Activated CD4-positive, CD25-positive, alpha-beta regulatory T cell (primary cell): ENCODE results near the gene DDIT3.
A peak's percentile ranks its signal among the peaks of the same experiment; 100 is the strongest.
"Not testable (repeated sequence)": the region's sequence is repeated elsewhere in the genome, so short reads cannot be mapped to it uniquely, and the experiment has no call there.

Experiments
- DNase-seq, 4 experiments: peaks; one replicate each; lab custom pipeline; 2025; lab: John Stamatoyannopoulos, UW

DDIT3 gene, protein sequence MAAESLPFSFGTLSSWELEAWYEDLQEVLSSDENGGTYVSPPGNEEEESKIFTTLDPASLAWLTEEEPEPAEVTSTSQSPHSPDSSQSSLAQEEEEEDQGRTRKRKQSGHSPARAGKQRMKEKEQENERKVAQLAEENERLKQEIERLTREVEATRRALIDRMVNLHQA

DNA sequence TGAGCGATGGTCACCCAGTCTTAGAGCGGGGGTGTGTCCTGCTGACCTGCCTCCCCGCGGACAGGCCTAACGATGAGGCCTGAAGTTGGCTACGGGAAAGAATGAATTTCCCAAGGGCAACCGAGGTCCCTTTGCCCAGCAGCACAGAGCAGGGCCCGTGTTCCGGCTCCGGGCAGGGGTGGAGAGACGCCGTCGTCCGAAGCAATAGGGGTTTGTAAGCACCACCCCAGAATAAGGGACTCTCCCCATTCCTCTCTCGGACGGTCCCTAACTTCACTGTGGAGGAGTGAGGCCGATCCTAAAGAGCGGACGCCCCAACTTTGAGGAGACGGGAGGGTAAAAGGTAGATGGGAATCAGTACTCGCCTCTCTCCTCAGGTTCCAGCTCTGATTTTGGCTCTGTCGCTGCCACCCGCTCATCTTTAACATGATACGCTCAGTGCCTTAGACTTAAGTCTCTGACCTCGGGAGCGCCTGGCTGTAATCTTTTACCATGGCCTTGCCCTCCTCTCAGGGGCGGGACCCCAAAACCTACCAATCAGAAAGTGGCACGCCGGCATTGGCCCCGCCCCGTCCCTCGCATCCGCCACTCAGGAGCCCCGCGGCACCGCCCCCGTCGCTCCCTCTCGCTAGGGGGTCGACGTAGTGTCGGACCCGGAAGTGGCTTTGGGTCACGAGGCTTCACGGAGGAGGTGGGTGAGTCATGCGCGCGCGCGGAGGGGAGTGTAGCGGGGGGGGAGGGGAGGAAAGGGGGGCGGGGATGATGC, at the start of gene DDIT3:
Gene DDIT3, minus strand, starts transcription at position 462 of the 766 bp plus-strand sequence. CDS start 3,108 bp downstream, outside the sequence.
- peak; percentile 99 to 100 (median 99) for DNase-seq

DNA sequence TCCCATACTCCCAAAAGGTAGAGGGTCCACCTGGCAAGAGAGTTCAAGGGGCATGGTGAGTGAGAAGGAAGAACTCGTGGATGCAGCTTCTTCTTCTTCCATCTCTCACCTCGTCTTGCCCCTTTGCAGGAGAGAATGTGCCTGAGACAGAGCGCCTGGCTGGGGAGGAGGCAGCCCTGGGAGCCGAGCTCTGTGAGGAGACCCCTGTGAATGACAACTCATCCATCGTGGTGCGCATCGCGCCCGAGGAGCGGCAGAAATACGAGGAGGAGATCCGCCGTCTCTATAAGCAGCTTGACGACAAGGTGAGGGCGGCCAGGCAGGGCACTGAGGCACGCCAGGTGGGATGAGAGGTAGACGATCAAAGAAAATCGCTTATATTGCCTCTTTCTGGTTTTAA, 49.5 kb upstream of the DDIT3 start:
- no peak for DNase-seq

DNA sequence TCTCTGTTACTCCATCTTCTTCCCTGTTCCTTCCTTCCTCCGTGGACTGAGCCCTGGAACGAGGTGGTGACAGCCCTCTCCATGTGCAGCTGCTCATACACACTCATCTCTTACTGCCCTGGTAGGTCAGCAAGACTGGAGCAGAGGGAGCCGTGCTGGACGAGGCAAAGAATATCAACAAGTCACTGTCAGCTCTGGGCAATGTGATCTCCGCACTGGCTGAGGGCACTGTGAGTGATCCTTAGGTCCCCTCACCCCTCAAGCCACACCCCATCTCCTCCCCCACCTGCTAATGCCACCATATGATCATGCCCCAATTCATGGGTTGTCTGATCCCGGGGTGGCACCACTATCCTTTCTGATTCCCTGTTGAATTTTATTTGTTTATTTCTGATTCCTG, 48.5 kb upstream of the DDIT3 start:
- no peak for DNase-seq

DNA sequence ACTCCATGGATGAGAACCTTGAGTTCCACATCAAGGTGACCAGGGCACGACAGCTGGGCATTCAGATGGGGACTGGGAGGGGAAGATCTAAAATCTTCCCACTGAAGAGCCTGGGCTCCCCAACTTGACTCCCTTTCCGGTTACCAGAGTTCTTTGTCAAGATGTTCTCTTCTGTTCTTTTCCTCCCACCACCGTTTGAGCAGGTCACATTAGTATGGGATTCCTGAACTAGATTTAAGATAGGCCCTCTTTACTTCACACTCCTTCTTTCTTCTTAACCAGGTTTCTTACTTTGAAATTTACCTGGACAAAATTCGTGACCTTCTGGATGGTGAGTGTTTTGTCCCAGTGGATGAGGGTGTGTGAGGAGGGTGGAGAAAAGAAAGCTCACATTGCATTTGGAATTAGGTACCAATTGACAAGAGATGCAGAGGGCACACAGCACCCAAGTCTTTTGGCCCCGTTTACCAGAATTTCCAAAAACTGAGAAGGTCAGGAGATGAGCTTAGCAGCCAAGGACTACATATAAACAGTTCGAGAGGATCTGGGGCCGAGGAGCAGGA, 43.9 kb upstream of the DDIT3 start:
- no peak for DNase-seq

DNA sequence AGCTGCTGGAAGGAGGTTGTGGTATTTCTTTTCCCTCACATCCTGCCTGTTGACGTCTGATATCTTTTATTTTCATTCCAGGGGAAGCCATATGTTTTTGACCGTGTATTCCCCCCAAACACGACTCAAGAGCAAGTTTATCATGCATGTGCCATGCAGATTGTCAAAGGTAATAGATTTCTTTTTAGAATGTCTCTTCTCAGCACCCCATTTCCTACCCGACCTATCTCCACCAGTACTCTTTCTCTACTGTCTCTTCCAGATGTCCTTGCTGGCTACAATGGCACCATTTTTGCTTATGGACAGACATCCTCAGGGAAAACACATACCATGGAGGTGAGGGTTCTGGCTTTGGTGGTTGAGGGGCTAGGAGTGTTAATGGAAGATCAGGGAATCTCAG, 43.0 kb upstream of the DDIT3 start:
- DNase-seq: no peak

DNA sequence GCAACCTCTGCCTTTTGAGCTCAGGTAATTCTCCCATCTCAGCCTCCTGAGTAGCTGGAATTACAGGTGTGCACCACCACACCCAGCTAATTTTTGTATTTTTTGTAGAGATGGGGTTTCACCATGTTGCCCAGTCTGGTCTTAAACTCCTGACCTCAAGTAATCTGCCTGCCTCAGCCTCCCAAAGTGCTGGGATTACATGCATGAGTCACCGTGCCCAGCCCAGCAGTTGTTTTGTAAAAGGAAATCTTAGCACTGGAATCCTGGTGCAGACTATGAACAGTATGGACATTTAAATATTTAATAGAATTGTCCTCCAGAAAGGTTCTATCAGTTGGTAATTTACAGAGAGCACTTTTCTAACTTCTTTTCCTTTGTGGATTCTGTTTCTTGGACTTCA, 40.8 kb upstream of the DDIT3 start:
- not testable (repeated sequence) for DNase-seq

DNA sequence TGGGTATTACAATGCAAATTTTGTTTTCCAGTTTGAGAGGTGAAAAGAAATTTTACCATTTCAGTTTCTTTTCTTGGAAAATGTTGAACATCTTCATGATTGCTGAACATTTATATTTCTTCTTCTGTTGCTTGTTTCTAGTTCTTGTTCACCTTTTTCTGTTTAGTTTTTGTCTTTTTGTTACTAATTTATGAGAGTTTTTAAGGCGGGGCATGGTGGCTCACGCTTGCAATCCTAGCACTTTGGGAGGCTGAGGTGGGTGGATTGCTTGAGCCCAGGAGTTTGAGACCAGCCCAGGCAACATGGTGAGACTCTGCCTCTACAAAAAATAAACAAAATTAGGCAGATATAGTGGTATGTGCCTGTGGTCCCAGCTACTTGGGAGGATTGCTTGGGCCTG, 40.2 kb upstream of the DDIT3 start:
- no peak for DNase-seq

DNA sequence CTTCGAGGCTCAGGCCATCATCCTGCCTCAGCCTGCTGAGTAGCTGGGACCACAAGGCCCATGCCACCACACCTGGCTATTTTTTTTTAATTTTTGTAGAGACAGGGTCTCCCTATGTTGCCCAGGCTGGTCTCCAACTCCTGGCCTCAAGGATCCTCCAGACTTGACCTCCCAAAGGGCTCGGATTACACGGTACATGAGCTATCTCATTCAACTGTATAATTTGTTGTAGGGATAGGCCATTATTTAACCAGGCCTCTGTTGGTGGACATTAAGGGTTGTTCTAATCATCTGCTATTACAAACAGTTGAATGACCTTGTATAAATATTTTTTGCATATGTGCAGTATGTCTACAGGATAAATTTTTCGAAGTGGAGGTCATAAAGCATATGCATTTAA, 38.5 kb upstream of the DDIT3 start:
- no peak for DNase-seq

DNA sequence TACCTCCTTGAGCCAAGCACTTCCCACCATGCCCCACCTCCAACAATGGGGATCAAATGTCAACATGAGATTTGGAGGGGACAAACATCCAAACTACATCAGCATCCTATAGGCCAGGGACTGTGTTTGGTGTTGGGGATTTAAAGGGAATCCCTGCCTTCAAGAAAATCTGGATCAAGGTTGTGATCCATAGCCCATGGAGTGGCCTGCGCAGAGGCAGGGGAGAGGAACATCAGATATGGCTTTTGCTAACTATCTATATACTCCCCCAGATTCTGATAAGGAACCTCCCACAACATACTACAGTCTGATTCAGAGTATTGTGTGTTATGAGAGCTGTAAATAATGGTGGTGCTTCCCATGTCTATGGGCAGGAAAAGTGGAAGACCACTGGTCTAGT, 34.6 kb upstream of the DDIT3 start:
- DNase-seq: no peak

DNA sequence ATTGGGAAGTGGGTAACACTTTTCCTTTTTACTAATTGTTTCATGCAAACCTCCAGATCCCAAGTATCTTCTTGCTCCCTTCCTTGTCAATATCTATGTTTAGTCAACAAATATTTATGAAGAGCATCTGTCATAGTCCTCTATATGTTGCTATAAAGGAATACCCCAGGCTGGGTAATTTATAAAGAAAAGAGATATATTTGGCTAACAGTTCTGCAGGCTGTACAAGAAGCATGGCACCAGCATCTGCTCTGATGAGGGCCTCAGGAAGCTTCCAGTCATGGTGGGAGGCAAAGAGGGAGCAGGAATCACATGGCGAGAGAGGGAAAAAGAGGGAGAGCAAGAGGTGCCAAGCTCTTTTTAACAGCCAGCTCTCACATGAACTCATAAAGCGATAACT, 34.1 kb upstream of the DDIT3 start:
- DNase-seq: no peak

DNA sequence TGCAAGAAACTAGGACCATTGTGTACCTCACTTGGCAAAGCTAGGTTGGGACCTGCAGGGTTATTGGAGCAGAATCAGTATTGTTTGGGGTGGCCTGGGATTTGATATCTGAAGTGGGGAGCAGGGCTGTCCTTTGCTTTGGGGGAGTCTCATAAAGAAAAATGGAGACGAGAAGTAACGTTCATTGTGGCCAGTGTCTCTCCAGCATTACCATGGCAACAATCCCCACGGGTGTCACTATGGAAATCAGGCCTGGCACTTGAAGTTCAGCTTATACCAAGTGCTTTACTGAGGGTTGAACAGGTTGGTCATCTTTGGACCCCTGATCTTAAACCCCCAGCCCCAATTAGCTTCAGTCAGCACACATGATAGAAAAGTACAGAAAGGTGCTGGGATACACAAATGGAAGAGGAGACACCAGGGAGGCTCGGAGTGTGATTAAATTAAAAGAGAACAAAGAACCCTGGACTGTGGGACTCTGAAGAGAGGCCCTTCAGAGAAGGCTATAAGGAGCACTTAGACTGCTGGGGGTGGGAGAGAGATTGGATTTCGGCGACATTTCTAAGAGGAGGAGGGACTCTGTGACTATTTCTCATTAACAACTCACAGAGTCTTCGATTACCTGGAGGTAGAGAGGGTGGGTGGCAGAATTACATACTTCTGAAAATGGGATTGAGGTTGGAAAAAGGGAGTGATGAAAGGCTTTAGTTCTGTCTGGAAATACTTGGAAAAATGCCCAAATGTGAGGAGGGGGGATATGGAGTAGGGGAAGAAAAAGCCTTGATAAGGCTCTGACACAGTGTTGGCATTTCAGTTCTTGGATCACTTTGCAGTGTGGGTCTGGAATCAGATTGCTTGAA, 33.3 kb upstream of the DDIT3 start:
- no peak for DNase-seq

DNA sequence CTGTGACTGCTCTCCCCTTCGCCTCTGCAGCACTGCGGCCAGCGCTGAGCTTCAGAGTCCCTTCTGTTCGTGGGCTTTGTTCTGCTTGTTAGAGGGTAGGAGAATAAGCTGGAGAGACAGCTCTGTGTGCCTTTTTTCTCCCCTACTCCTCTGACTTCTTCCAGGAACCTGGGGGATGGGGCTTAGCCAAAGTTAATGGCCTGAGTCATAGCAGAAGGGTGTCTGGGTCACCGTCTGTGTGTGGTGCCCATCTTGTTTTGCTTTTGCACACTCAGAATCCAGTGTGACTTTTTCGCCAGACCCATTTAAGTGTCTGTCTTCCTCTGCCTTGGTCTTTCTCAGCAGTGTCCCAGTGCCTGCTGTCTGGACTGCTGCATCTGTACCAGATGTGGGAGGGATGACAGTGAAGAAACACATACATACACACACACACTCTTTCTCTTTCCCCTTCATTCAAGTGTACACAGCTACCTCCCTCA, 32.6 kb upstream of the DDIT3 start:
- DNase-seq: no peak

DNA sequence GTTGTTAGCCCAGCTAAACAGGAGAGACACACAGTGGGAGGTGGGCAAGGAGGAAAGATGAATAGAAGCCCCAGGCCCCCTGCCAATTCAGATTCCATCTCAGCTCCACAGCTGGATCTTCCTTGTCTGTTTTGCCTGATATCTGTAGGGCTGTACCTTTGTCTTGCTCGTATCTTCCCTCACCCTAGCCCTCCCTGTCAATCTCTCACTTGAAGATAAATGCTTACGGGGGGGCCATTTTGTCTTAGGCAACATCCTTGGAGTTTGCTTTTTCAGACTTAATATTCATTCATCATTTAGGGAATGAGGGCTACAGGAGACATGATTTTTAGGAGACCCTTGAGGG, 32.0 kb upstream of the DDIT3 start:
- no peak for DNase-seq

DNA sequence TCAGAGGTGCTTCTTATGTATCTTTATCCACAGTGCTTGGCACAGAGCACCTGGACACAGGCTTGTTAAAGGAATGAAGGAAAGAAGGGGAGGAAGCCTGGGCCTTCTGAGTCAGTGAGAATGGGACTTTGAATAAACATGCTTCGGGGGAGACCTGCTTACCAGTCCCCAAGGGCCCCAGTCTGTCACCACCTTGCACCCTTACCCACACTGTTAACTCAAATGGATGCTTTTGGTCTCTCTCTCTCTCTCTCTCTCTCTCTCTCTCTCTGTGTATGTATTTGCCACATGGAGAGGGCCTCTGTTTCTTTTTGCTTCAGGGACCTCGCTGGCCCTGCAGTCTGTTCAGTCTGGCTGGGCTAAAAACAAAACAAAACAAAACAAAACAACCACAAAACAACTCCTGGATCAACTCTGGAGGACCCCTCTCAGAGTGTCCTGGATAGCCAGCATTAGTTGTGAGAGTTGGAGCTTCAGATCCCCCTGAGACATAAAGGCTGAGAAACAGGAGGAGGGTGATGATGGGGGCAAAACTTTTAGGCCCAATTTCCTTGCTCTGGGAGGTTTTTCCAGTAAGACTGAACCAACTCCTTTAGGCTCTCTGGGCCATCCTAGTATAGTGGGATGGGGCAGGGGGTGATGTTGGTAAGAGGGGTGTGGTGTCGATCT, 31.5 kb upstream of the DDIT3 start:
- no peak for DNase-seq

DNA sequence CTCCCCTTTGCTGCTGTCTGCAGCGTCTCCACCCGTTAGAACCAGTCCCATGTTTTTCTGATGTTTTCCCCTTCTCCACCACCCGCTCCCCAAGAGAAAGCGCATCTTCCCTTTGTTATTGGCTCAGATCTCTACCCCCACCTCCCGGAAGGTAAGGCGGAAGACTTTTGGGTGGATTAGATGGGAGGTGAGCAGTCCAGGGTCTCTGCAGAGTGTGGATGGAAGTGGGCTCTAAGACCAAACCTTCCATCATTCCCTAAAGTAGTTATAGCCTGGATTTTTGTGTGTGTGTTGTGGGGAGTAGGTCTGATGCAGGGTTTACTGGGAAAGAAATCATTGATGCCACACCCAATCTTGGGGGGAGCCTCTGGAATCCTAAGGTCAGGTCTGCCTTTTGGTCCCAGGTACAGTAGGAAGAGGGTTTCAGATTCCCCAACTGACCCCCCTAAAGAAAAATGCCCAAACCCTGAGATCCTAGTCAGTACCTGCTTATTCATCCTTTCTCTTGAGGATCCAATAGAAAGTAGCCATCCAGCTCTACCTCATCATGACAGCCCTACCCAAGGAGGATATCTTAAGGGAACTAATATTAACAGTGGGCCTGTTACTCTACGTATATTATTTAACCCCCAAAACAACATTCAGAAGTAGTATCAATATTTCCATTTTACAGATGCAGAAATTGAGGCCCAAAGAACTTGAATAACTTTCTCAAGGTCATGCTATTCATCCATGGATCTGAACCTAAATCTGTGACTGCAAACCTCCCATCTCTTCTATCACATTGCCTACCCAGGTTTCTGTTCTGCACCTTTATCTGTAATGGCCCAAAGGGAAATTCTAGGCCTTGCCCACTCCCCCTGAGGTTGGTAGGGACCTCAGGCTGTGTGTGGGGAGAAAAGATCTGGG, 30.6 kb upstream of the DDIT3 start:
- DNase-seq: no peak

DNA sequence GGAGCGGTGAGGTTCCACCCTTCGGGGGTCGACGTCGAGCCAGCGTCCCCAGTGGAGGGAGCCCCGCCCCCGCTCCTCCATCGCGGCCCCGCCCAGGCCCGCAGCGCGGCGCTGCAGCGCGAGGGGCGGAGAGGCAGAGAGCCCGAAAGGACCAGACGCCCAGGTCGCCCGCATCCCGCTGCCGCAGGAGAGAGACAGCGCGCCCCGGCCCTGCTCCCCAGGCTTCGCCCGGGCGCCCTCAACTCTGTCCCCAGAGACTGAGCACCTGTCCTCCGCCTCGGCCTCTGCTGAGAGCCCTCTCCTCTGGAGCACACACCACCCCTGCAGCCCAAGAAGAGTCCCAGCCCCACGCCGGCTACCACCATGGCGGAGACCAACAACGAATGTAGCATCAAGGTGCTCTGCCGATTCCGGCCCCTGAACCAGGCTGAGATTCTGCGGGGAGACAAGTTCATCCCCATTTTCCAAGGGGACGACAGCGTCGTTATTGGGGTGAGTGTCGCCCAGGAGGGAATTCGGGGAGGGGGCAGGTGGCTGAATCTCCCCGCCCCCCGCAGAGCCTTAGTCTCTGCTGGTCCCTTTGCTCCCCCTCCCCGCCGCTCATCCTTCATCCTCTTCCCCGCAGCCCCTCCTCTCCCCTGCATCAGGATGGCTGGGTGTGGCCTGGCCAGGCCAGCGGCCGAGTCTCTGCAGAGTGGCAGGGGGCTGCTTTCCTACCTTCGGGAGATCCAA, 29.8 kb upstream of the DDIT3 start, which contains the start of gene KIF5A:
Gene KIF5A, plus strand, starts transcription at position 136 of the 732 bp plus-strand sequence. Its CDS starts 228 bp downstream, at position 364.
- DNase-seq: peak; percentile 14 to 32 (median 27)

DNA sequence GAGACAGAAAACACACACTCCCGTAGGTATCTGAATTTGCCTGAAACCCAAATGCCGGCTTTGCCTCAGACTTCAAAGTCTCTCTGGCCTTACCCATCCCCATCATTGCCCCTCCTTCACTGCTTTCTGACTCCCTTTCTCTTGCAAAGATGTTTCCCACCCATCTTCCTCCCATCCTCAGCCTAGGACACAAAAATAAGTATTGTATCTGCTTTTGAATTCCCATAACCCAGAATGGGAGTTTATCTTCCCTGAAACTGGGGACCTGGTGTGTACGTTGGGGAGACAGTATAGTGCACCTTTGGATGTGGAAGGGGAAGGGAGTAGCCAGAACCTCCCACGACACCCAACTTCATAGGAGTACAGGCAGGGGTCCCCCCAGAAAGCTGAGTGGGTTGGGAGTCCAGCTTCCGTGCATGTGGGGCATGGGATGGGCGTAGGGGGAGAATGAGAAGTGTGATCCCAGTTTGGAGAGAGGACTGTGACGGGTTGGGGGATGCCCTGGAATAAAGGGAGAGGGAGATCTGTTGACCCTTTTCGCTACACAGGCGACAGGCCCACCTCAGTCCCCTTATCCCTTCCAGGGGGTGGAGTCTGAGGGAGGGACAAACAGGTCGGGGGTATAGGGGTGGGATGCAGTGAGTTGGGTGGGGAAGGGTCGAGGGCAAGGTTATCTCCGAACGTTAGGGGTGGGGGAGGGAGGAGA, 29.0 kb upstream of the DDIT3 start:
- DNase-seq: no peak

DNA sequence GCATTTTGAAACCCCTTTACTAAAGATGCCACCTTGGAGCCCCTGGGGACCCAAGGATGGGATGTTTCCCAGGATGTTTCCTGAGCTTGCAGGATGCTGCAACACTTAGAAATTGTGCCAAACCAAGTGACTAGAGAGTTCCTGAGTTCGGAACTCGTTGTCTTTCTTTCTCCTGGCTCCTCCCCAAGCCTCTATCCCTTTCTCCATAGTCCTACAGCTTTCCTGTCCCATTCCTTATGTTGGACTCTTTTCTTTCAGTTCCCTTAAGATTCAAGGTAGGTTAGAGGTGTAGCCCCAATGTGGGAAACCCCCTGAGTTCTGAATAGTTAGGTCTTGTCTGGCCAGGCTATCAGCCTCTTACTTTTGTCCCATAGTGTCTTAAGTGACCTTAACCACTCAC, 28.2 kb upstream of the DDIT3 start:
- no peak for DNase-seq

DNA sequence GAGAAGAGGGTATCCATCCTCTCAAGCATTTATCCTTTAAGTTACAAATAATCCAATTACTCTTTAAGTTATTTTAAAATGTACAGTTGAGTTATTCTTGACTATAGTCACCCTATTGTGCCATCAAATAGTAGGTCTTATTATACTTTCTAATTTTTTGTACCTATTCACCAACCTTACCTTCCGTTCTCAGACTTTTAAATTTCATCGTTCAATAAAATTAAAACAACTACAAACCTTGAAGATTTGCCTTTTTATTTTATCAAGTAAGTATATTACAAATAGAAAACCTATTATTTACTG, 27.6 kb upstream of the DDIT3 start:
- DNase-seq: no peak
